SK-N-MC (cell line): Measurements from ENCODE around the gene TBX1.

Experiments used
- EZH2 ChIP-seq: fragments of 200-600 bp; sonication (generic); IDR thresholded peaks from one replicate; pipeline ENCODE4 v1.6.1; 2017; ENCODE audit warnings: antibody characterized with exemption
- FOXP2 ChIP-seq: optimal IDR thresholded peaks from 2 replicates; pipeline ENCODE3; 2011; ENCODE audit warnings: mild to moderate bottlenecking, moderate library complexity; ENCODE audit not compliant: insufficient read depth; ENCODE audit errors: extremely low read length, control extremely low read depth

DNA sequence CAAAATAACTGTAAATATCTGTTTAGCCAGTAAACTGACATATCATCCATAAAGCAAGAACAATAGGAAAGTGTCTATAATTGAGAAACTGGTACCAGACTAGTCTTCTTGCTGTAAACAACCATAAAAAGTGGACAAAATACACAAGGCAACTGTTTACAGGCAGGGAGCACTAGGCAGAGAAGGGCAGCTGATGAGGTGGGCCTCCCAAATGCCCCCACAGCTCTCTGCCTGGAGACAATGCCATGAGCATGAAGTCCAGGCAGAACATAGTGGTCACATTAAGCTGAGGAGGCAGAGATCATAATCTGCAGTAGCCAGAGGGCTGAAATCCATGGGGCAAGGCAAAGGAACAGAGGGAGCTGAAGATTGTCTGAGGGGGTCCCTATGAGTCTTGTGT lies 30.7 kb downstream of the TBX1 start:
- TF ChIP-seq EZH2 = no peak
- TF ChIP-seq FOXP2 = no peak
